T-helper 17 cell (primary cell): Measurements from ENCODE around the gene EPHA1. TPM values are rescaled to one million over a fixed set of nuclear protein-coding genes. Genes with fewer than 3 reads are reported as not detected.
"Not testable (repeated sequence)": the region's sequence is repeated elsewhere in the genome, so short reads cannot be mapped to it uniquely, and the experiment has no call there.

Experiments used
- ATAC-seq: fragments of 150-1000 bp; cut with Tn5 transposase; 2 replicates; pipeline ENCODE4 v1.10.0; 2021; ENCODE audit warnings: mild to moderate bottlenecking, moderate library complexity
- DNase-seq, 3 donors: peaks; one replicate each; pipeline versions ENCODE4 v3.0.0 to v3.0.0-alpha.2; 2020 to 2021
- H3K9me3 ChIP-seq: one replicate; pipeline ENCODE4 v1.7.0; 2013; ENCODE audit warnings: low read length, mild to moderate bottlenecking; ENCODE audit not compliant: control insufficient read depth, poor library complexity, severe bottlenecking
- H3K27ac Mint-ChIP-seq: one replicate; pipeline ENCODE4 v1.8.0; 2022; ENCODE audit warnings: mild to moderate bottlenecking, moderate library complexity, mixed read lengths
- H3K27me3 Mint-ChIP-seq: one replicate; pipeline ENCODE4 v1.8.0; 2022; ENCODE audit warnings: mixed read lengths
- H3K36me3 Mint-ChIP-seq: one replicate; pipeline ENCODE4 v1.8.0; 2022; ENCODE audit warnings: low read depth, mixed read lengths
- H3K4me1 Mint-ChIP-seq: one replicate; pipeline ENCODE4 v1.8.0; 2022; ENCODE audit warnings: mild to moderate bottlenecking, mixed read lengths
- H3K4me3 Mint-ChIP-seq: one replicate; pipeline ENCODE4 v1.8.0; 2022; ENCODE audit warnings: mild to moderate bottlenecking, moderate library complexity, mixed read lengths
- total RNA-seq, 4 donors: library from RNA in 2 of 4; stranded (reverse) in 2 of 4; gene quantifications; one replicate each; pipeline ENCODE4 v1.2.3 and lab custom pipeline; 2022 to 2026

The EPHA1 gene
- total RNA-seq, 2 donors from 2014 or later = 9.4 to 19.7 TPM

- H3K9me3 ChIP-seq, H3K36me3 Mint-ChIP-seq, H3K27ac Mint-ChIP-seq, DNase-seq, H3K4me3 Mint-ChIP-seq, ATAC-seq, H3K4me1 Mint-ChIP-seq, H3K27me3 Mint-ChIP-seq: not testable (repeated sequence)
Observed at GRCh38 chr7:143420624-143421023, 12.0 kb upstream of the EPHA1 start.

GRCh38 chr7:143419880-143420279, 11.2 kb upstream of the EPHA1 start:
- ATAC-seq = no peak
- H3K4me3 Mint-ChIP-seq = peak overlapping the region; percentile 36
- H3K9me3 ChIP-seq = no peaks in the 10 kb centered on the region
- H3K27me3 Mint-ChIP-seq = no peaks in the 10 kb centered on the region
- peaks cover 8% of the 10 kb centered on the region for H3K4me1 Mint-ChIP-seq
- H3K27ac Mint-ChIP-seq = peak overlapping the region; percentile 57
- DNase-seq = no peak
- H3K36me3 Mint-ChIP-seq = peaks cover 6% of the 10 kb centered on the region

GRCh38 chr7:143418681-143419458, 10.2 kb upstream of the EPHA1 start:
- H3K4me1 Mint-ChIP-seq = peaks cover 8% of the 10 kb centered on the region

GRCh38 chr7:143417734-143418383, 9.2 kb upstream of the EPHA1 start:
- ATAC-seq (no peak), DNase-seq (no peak)
- peaks cover 6% of the 10 kb centered on the region for H3K36me3 Mint-ChIP-seq
- no peaks in the 10 kb centered on the region for H3K9me3 ChIP-seq
- peaks cover 8% of the 10 kb centered on the region for H3K4me1 Mint-ChIP-seq
- no peak overlapping the region for H3K4me3 Mint-ChIP-seq
- no peaks in the 10 kb centered on the region for H3K27me3 Mint-ChIP-seq
- peak overlapping the region; percentile 81 for H3K27ac Mint-ChIP-seq

More at GRCh38 chr7:143418681-143419458, 10.2 kb upstream of the EPHA1 start:
- H3K4me3 Mint-ChIP-seq = no peak overlapping the region
- no peaks in the 10 kb centered on the region for H3K9me3 ChIP-seq
- H3K36me3 Mint-ChIP-seq = peaks cover 6% of the 10 kb centered on the region
- peak overlapping the region; percentile 81 for H3K27ac Mint-ChIP-seq
- no peak for ATAC-seq
- DNase-seq = no peak
- H3K27me3 Mint-ChIP-seq = no peaks in the 10 kb centered on the region

GRCh38 chr7:143416565-143417149, 8.0 kb upstream of the EPHA1 start:
- DNase-seq (no peak), ATAC-seq (peak; percentile 42)
- Mint-ChIP-seq H3K27ac (no peak overlapping the region), H3K4me3 (no peak overlapping the region), H3K36me3 (peaks cover 6% of the 10 kb centered on the region), H3K4me1 (peaks cover 11% of the 10 kb centered on the region), H3K27me3 (no peaks in the 10 kb centered on the region)
- no peaks in the 10 kb centered on the region for H3K9me3 ChIP-seq

GRCh38 chr7:143415742-143416397, 7.2 kb upstream of the EPHA1 start:
- DNase-seq = no peak
- Mint-ChIP-seq H3K36me3 (peaks cover 6% of the 10 kb centered on the region), H3K4me3 (no peak overlapping the region), H3K27me3 (no peaks in the 10 kb centered on the region), H3K27ac (no peak overlapping the region), H3K4me1 (peaks cover 11% of the 10 kb centered on the region)
- ATAC-seq = no peak
- H3K9me3 ChIP-seq = no peaks in the 10 kb centered on the region

GRCh38 chr7:143415209-143415608, 6.6 kb upstream of the EPHA1 start:
- H3K27ac Mint-ChIP-seq, H3K36me3 Mint-ChIP-seq, H3K9me3 ChIP-seq, ATAC-seq, DNase-seq, H3K27me3 Mint-ChIP-seq, H3K4me3 Mint-ChIP-seq: not testable (repeated sequence)
- H3K4me1 Mint-ChIP-seq = peaks cover 15% of the 10 kb centered on the region

- no peaks in the 10 kb centered on the region for H3K9me3 ChIP-seq
- Mint-ChIP-seq H3K36me3 (no peaks in the 10 kb centered on the region), H3K4me1 (peaks cover 23% of the 10 kb centered on the region), H3K27me3 (no peaks in the 10 kb centered on the region), H3K27ac (peak overlapping the region; percentile 37), H3K4me3 (no peak overlapping the region)
- ATAC-seq (no peak), DNase-seq (no peak)
Observed at GRCh38 chr7:143413123-143413522, 4.5 kb upstream of the EPHA1 start.

- Mint-ChIP-seq H3K27ac (peak overlapping the region; percentile 37), H3K27me3 (no peaks in the 10 kb centered on the region), H3K36me3 (no peaks in the 10 kb centered on the region), H3K4me1 (peaks cover 32% of the 10 kb centered on the region), H3K4me3 (no peak overlapping the region)
- no peaks in the 10 kb centered on the region for H3K9me3 ChIP-seq
- DNase-seq (no peak), ATAC-seq (no peak)
Observed at GRCh38 chr7:143411976-143412708, 3.5 kb upstream of the EPHA1 start.

- Mint-ChIP-seq H3K4me1 (peaks cover 41% of the 10 kb centered on the region), H3K27ac (peak overlapping the region; percentile 91), H3K36me3 (no peaks in the 10 kb centered on the region), H3K4me3 (no peak overlapping the region), H3K27me3 (no peaks in the 10 kb centered on the region)
- no peak for ATAC-seq
- H3K9me3 ChIP-seq = no peaks in the 10 kb centered on the region
- DNase-seq = no peak
Observed at GRCh38 chr7:143410521-143411004, 1.9 kb upstream of the EPHA1 start.

- Mint-ChIP-seq H3K4me3 (peak overlapping the region; percentile 97), H3K36me3 (no peaks in the 10 kb centered on the region), H3K27me3 (no peaks in the 10 kb centered on the region), H3K4me1 (peaks cover 57% of the 10 kb centered on the region), H3K27ac (peak overlapping the region; percentile 89)
- no peak for DNase-seq
- peak; percentile 6 for ATAC-seq
- H3K9me3 ChIP-seq = no peaks in the 10 kb centered on the region
Observed at GRCh38 chr7:143408252-143408685, 387 bp downstream of the EPHA1 start.

GRCh38 chr7:143407287-143408251, 1.1 kb downstream of the EPHA1 start:
- peak; percentile 67 for ATAC-seq
- no peaks in the 10 kb centered on the region for H3K27me3 Mint-ChIP-seq
- DNase-seq = no peak
- H3K36me3 Mint-ChIP-seq = no peaks in the 10 kb centered on the region
- peaks cover 59% of the 10 kb centered on the region for H3K4me1 Mint-ChIP-seq
- H3K9me3 ChIP-seq = no peaks in the 10 kb centered on the region
- H3K4me3 Mint-ChIP-seq = peak overlapping the region; percentile 97
- peak overlapping the region; percentile 89 for H3K27ac Mint-ChIP-seq
